Gastroesophageal sphincter (tissue), 3 donors: ENCODE measurements around the gene KRTAP5-6.

ENCODE experiments used
- EP300 ChIP-seq: sonication (generic); formaldehyde crosslinking; IDR thresholded peaks from one replicate; pipeline ENCODE4 v1.6.1; 2017; ENCODE audit warnings: antibody characterized with exemption, mild to moderate bottlenecking
- POLR2A ChIP-seq, 2 donors: fragments of 450-650 bp; IDR thresholded peaks; one replicate each; pipeline ENCODE4 v1.6.1; 2017; ENCODE audit warnings: antibody characterized with exemption in 2 of 2, mild to moderate bottlenecking in 2 of 2, moderate library complexity in 1 of 2
- POLR2AphosphoS5 ChIP-seq: sonication (generic); formaldehyde crosslinking; IDR thresholded peaks from one replicate; pipeline ENCODE4 v1.6.1; 2017; ENCODE audit warnings: antibody characterized with exemption
- TF ChIP-seq, protein P1 (sequence below), 4 experiments: fragments of 200-600 bp in 2 of 4; fragments of 450-650 bp in 2 of 4; sonication (generic) in 1 of 4; IDR thresholded peaks; one replicate each; pipeline ENCODE4 v1.5.1; 2017 to 2019; ENCODE audit warnings: antibody characterized with exemption in 4 of 4, mild to moderate bottlenecking in 2 of 4, moderate library complexity in 2 of 4

DNA sequence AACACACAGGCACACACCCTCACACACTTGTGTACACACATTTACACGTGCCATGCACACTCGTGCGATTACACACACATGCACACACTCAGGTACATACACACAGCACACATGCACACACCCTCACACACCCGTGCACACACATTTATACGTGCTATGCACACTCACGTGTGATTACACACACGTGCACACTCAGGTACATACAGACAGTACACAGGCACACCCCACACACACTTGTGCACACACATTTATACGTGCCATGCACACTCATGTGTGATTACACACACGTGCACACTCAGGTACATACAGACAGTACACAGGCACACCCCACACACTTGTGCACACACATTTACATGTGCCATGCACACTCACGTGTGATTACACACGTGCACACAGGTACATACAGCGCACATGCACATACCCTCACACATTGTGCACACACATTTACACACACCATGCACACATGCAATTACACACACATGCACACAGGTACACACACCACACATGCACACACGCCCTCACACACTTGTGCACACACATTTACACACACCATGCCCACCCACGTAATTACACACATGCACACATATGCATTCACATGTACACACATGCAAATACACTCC is 48.8 kb downstream of the KRTAP5-6 start:
- TF ChIP-seq, protein P1, sequence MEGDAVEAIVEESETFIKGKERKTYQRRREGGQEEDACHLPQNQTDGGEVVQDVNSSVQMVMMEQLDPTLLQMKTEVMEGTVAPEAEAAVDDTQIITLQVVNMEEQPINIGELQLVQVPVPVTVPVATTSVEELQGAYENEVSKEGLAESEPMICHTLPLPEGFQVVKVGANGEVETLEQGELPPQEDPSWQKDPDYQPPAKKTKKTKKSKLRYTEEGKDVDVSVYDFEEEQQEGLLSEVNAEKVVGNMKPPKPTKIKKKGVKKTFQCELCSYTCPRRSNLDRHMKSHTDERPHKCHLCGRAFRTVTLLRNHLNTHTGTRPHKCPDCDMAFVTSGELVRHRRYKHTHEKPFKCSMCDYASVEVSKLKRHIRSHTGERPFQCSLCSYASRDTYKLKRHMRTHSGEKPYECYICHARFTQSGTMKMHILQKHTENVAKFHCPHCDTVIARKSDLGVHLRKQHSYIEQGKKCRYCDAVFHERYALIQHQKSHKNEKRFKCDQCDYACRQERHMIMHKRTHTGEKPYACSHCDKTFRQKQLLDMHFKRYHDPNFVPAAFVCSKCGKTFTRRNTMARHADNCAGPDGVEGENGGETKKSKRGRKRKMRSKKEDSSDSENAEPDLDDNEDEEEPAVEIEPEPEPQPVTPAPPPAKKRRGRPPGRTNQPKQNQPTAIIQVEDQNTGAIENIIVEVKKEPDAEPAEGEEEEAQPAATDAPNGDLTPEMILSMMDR (IDR thresholded peaks at IDR 0.05): no peak
- TF ChIP-seq POLR2AphosphoS5 (no peak), EP300 (no peak), POLR2A (IDR thresholded peaks at IDR 0.05) (no peak)
